ENCODE results near the gene ACAP1. TPM values are rescaled to one million over a fixed set of nuclear protein-coding genes. Genes with fewer than 3 reads are reported as not detected.

Gene ACAP1
- total RNA-seq, 2 donors from 2014 or later, result 5.1 to 6.7 TPM

DNA sequence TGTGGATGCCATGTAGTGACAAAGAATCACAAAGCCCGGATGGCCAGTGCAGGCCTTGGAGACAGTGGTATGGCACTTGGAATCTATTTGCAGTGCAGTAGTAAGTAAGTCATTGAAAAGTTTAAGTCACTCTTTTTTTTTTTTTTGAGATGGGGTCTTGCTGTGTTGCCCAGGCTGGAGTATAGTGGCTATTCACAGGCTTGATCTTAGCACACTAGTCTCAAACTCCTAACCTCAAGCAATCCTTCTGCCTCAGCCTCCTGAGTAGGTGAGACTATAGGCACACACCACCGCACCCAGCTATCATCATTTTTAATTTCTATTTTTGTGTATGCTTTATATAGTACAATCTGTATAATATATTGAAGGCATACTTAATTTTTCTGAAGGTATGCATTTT is 62.3 kb downstream of the ACAP1 start:
- H3K27me3 ChIP-seq, result no peaks in the 10 kb centered on the region
- TF ChIP-seq, protein P1, sequence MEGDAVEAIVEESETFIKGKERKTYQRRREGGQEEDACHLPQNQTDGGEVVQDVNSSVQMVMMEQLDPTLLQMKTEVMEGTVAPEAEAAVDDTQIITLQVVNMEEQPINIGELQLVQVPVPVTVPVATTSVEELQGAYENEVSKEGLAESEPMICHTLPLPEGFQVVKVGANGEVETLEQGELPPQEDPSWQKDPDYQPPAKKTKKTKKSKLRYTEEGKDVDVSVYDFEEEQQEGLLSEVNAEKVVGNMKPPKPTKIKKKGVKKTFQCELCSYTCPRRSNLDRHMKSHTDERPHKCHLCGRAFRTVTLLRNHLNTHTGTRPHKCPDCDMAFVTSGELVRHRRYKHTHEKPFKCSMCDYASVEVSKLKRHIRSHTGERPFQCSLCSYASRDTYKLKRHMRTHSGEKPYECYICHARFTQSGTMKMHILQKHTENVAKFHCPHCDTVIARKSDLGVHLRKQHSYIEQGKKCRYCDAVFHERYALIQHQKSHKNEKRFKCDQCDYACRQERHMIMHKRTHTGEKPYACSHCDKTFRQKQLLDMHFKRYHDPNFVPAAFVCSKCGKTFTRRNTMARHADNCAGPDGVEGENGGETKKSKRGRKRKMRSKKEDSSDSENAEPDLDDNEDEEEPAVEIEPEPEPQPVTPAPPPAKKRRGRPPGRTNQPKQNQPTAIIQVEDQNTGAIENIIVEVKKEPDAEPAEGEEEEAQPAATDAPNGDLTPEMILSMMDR (IDR thresholded peaks at IDR 0.05), result no peak
- no peak for DNase-seq (ENCODE audit: low spot score)
- H3K4me3 ChIP-seq, result no peak overlapping the region
- no peak overlapping the region for H3K27ac ChIP-seq
- H3K9me3 ChIP-seq, result no peaks in the 10 kb centered on the region
- H3K4me1 ChIP-seq, result peaks cover 0 to 25% of the 10 kb centered on the region in 2 donors
- no peaks in the 10 kb centered on the region for H3K36me3 ChIP-seq

Other genes with a start within 250 kb of the ACAP1 start
- under 1 TPM in 1 of 2 donors, not detected in 1; 0.33 TPM for gene ASGR2, start 221.7 kb upstream of the ACAP1 start, total RNA-seq
- 1 to 10 TPM in 1 of 2 donors, not detected in 1; 1.6 TPM for gene ASGR1, start 157.2 kb upstream of the ACAP1 start, total RNA-seq
- 10 to 100 TPM; 15.1 to 33.4 TPM for gene DLG4, start 116.7 kb upstream of the ACAP1 start, total RNA-seq
- gene ACADVL, start 116.6 kb upstream of the ACAP1 start, total RNA-seq, result 100 to 1,000 TPM; 695 to 758 TPM
- 10 to 100 TPM; 18.1 to 19.9 TPM for gene DVL2, start 102.0 kb upstream of the ACAP1 start, total RNA-seq
- 10 to 100 TPM in 1 of 2 donors, 1 to 10 TPM in 1; 10.0 to 22.4 TPM for gene PHF23, start 97.1 kb upstream of the ACAP1 start, total RNA-seq
- gene GABARAP, start 94.1 kb upstream of the ACAP1 start, total RNA-seq, result 100 to 1,000 TPM; 226 to 469 TPM
- 10 to 100 TPM; 55.0 to 77.2 TPM for gene CTDNEP1, start 84.8 kb upstream of the ACAP1 start, total RNA-seq
- 10 to 100 TPM; 28.1 to 70.7 TPM for gene ELP5, start 84.3 kb upstream of the ACAP1 start, total RNA-seq
- gene CLDN7, start 74.1 kb upstream of the ACAP1 start, total RNA-seq, result 1 to 10 TPM in 1 of 2 donors, not detected in 1; 2.3 TPM
- gene SLC2A4, start 54.8 kb upstream of the ACAP1 start, total RNA-seq, result 100 to 1,000 TPM in 1 of 2 donors, 10 to 100 TPM in 1; 70.3 to 151 TPM
- gene YBX2, start 41.9 kb upstream of the ACAP1 start, total RNA-seq, result 1 to 10 TPM; 2.9 to 3.0 TPM
- 100 to 1,000 TPM; 131 to 164 TPM for gene EIF5A, start 28.9 kb upstream of the ACAP1 start, total RNA-seq
- 10 to 100 TPM; 80.4 to 97.0 TPM for gene GPS2, start 21.2 kb upstream of the ACAP1 start, total RNA-seq
- gene NEURL4, start 7.2 kb upstream of the ACAP1 start, total RNA-seq, result 10 to 100 TPM in 1 of 2 donors, 1 to 10 TPM in 1; 9.5 to 12.8 TPM
- gene KCTD11, start 15.6 kb downstream of the ACAP1 start, total RNA-seq, result 1 to 10 TPM; 4.2 to 6.9 TPM
- not detected for gene TMEM95, start 18.6 kb downstream of the ACAP1 start, total RNA-seq
- 1 to 10 TPM; 4.1 to 4.8 TPM for gene TNK1, start 44.6 kb downstream of the ACAP1 start, total RNA-seq
- gene PLSCR3, start 58.0 kb downstream of the ACAP1 start, total RNA-seq, result 10 to 100 TPM; 17.2 to 21.6 TPM
- 10 to 100 TPM; 43.4 to 64.8 TPM for gene TMEM256, start 67.6 kb downstream of the ACAP1 start, total RNA-seq
- 10 to 100 TPM in 1 of 2 donors, 1 to 10 TPM in 1; 6.3 to 12.2 TPM for gene NLGN2, start 71.3 kb downstream of the ACAP1 start, total RNA-seq
- not detected for gene SPEM1, start 83.8 kb downstream of the ACAP1 start, total RNA-seq
- not detected for gene SPEM2, start 89.1 kb downstream of the ACAP1 start, total RNA-seq
- gene SPEM3, start 92.3 kb downstream of the ACAP1 start, total RNA-seq, result not detected
- gene TMEM102, start 98.9 kb downstream of the ACAP1 start, total RNA-seq, result 1 to 10 TPM; 3.7 to 5.6 TPM
- gene FGF11, start 103.0 kb downstream of the ACAP1 start, total RNA-seq, result 10 to 100 TPM; 18.6 to 20.9 TPM
- gene CHRNB1, start 108.5 kb downstream of the ACAP1 start, total RNA-seq, result 10 to 100 TPM; 15.8 to 19.0 TPM
- gene ZBTB4, start 143.1 kb downstream of the ACAP1 start, total RNA-seq, result 10 to 100 TPM; 50.5 to 67.3 TPM
- not detected for gene SLC35G6, start 144.9 kb downstream of the ACAP1 start, total RNA-seq
- gene POLR2A, start 147.8 kb downstream of the ACAP1 start, total RNA-seq, result 10 to 100 TPM; 28.4 to 41.2 TPM
- 10 to 100 TPM; 39.6 to 50.2 TPM for gene TNFSF12, start 212.5 kb downstream of the ACAP1 start, total RNA-seq
- gene TNFSF13, start 222.2 kb downstream of the ACAP1 start, total RNA-seq, result 10 to 100 TPM; 11.0 to 16.9 TPM
- 10 to 100 TPM; 45.9 to 56.1 TPM for gene SENP3, start 225.4 kb downstream of the ACAP1 start, total RNA-seq
- gene CD68, start 243.1 kb downstream of the ACAP1 start, total RNA-seq, result 10 to 100 TPM; 16.2 to 54.2 TPM
- 10 to 100 TPM; 55.4 to 81.1 TPM for gene MPDU1, start 247.3 kb downstream of the ACAP1 start, total RNA-seq

Measured in right atrium auricular region (tissue), 2 donors.